K562 (cell line): ENCODE results near the gene TUBA4B. TPM values are rescaled to one million over a fixed set of nuclear protein-coding genes. Genes with fewer than 3 reads are reported as not detected.

Experiments used
- CBX2 ChIP-seq: fragments of 200-600 bp; sonication (generic); IDR thresholded peaks from one replicate; pipeline ENCODE4 v1.6.1; 2012; ENCODE audit warnings: mild to moderate bottlenecking, low read length, inconsistent platforms; ENCODE audit not compliant: insufficient read depth, poor library complexity, severe bottlenecking
- HNRNPK ChIP-seq: fragments of 200-400 bp; formaldehyde crosslinking; IDR thresholded peaks from one replicate; pipeline ENCODE4 v1.6.1; 2018; ENCODE audit warnings: mild to moderate bottlenecking, low read depth, low read length; ENCODE audit not compliant: poor library complexity, severe bottlenecking
- MEF2D ChIP-seq: conservative IDR thresholded peaks from 2 replicates; pipeline ENCODE4 v1.6.1; 2016; ENCODE audit warnings: low read depth, missing genetic modification characterization, missing compliant biosample characterization
- PTRF ChIP-seq: fragments of 450-650 bp; IDR thresholded peaks from 2 replicates; pipeline ENCODE4 v1.6.1; 2016; ENCODE audit warnings: mild to moderate bottlenecking, missing genetic modification characterization, missing compliant biosample characterization
- RBM14 ChIP-seq: fragments of 200-400 bp; formaldehyde crosslinking; IDR thresholded peaks from 2 replicates; pipeline ENCODE4 v1.6.1; 2018; ENCODE audit warnings: low read depth, mild to moderate bottlenecking, low read length, moderate library complexity, borderline replicate concordance; ENCODE audit not compliant: insufficient read depth
- RBM34 ChIP-seq: fragments of 200-400 bp; formaldehyde crosslinking; IDR thresholded peaks from 2 replicates; pipeline ENCODE4 v1.6.1; 2018; ENCODE audit warnings: low read length, borderline replicate concordance; ENCODE audit not compliant: insufficient read depth
- SREBF1 ChIP-seq: fragments of 150-350 bp; IDR thresholded peaks from 2 replicates; pipeline ENCODE4 v1.6.1; 2014; ENCODE audit warnings: antibody characterized with exemption, low read depth, low read length, borderline replicate concordance
- ZNF121 ChIP-seq: sonication (generic); formaldehyde crosslinking; conservative IDR thresholded peaks from 2 replicates; pipeline ENCODE4 v1.8.0; 2022; ENCODE audit warnings: missing genetic modification reagents
- ZNF253 ChIP-seq: fragments of 250-450 bp; sonication (Bioruptor Pico); conservative IDR thresholded peaks from 2 replicates; pipeline ENCODE4 v1.6.1; 2021; ENCODE audit warnings: mild to moderate bottlenecking
- polyA plus RNA-seq, 8 experiments: library from polyadenylated mRNA; depleted of rRNA in 4 of 8; stranded (reverse) in 5 of 8; unstranded in 3 of 8; fragments of >200 nt; fragmentation: Nextera tagmentation in 2 of 8; fragmentation: Illumina TruSeq in 1 of 8; extraction: Ambion mirVana in 2 of 8; extraction: Trizol in 1 of 8; gene quantifications; 2 replicates each; pipeline versions ENCODE4 v1.2.1 to v1.2.3, GENCODE V29; 2011 to 2014; ENCODE audit warnings: inconsistent platforms in 1 of 8, missing spikeins in 1 of 8
- total RNA-seq, 7 experiments: library from RNA; depleted of rRNA in 6 of 7; stranded (reverse); fragments of >200 nt in 6 of 7; fragmentation: Illumina TruSeq in 2 of 7; extraction: Trizol in 2 of 7; gene quantifications; 2 replicates each; pipeline versions ENCODE4 v1.2.1 to v1.2.3, GENCODE V29; 2011 to 2021; ENCODE audit warnings: low replicate concordance in 1 of 7
- TF ChIP-seq, protein P1 (sequence below): sonication (generic); formaldehyde crosslinking; IDR thresholded peaks from 2 replicates; pipeline ENCODE4 v1.8.0; 2023; ENCODE audit warnings: mild to moderate bottlenecking, missing genetic modification reagents
- TF ChIP-seq, protein P2 (sequence below): fragments of 250-450 bp; sonication (Bioruptor Pico); IDR thresholded peaks from 2 replicates; pipeline ENCODE4 v1.5.0; 2021
- TF ChIP-seq, protein P3 (sequence below), 3 experiments: fragments of 200-800 bp in 1 of 3; fragments of 250-450 bp in 1 of 3; fragments of 450-650 bp in 1 of 3; sonication (Bioruptor Pico) in 1 of 3; sonication (Bioruptor generic) in 1 of 3; formaldehyde crosslinking in 1 of 3; IDR thresholded peaks; 2 replicates each; pipeline versions ENCODE4 v1.6.1 to v1.8.0; 2016 to 2022; ENCODE audit warnings: mild to moderate bottlenecking in 2 of 3, missing genetic modification characterization in 2 of 3, missing compliant biosample characterization in 1 of 3, moderate library complexity in 1 of 3
- TF ChIP-seq, protein P4 (sequence below): fragments of 450-650 bp; IDR thresholded peaks from 2 replicates; pipeline ENCODE4 v1.6.1; 2018; ENCODE audit not compliant: partially characterized antibody

Gene TUBA4B
- total and polyA plus RNA-seq, 9 of the 15 experiments (the other 6 are each of a cell fraction or from before 2014, with no cell fraction given), result 0.04 TPM; not detected in 8

DNA sequence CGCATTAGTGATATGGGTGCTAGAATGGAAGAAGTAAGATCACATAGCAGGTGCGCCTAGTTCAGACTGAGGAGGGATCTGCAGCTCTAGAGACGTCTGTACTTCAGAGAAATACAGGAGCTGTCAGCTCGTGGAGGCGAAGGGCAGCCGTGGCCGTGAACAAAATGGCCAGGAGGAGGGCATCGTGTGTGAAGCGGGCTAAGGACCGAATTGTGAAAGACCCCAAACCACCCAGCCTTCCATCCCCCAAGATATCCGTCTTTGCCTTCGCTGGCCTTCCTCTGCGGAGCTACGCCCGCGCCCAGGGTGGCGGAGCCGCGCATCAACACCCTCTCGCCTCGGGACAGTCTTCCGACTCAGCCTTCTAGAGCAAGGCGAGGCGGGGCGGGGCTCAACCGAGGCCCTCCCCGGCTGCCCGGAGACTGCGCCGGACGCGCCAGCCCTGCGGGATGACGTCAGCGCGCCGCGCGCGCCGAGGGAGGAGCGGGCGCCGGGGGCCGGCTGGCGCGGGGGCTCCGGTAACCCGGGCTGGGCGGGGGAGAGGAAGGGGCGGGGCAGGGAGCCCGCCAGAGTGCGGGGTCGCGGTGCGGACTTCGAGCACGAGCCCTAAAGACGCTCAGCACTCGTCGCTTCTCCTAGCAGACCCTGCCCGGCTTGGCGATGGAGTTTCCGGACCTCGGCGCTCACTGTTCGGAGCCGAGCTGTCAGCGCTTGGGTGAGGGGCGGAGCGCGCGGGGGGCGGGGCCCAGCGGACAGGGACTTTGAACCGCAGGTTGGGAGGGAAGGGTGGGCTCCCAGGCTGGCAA lies 46.5 kb upstream of the TUBA4B start, which contains the start of gene ZFAND2B (continued):
- TF ChIP-seq, protein P1, sequence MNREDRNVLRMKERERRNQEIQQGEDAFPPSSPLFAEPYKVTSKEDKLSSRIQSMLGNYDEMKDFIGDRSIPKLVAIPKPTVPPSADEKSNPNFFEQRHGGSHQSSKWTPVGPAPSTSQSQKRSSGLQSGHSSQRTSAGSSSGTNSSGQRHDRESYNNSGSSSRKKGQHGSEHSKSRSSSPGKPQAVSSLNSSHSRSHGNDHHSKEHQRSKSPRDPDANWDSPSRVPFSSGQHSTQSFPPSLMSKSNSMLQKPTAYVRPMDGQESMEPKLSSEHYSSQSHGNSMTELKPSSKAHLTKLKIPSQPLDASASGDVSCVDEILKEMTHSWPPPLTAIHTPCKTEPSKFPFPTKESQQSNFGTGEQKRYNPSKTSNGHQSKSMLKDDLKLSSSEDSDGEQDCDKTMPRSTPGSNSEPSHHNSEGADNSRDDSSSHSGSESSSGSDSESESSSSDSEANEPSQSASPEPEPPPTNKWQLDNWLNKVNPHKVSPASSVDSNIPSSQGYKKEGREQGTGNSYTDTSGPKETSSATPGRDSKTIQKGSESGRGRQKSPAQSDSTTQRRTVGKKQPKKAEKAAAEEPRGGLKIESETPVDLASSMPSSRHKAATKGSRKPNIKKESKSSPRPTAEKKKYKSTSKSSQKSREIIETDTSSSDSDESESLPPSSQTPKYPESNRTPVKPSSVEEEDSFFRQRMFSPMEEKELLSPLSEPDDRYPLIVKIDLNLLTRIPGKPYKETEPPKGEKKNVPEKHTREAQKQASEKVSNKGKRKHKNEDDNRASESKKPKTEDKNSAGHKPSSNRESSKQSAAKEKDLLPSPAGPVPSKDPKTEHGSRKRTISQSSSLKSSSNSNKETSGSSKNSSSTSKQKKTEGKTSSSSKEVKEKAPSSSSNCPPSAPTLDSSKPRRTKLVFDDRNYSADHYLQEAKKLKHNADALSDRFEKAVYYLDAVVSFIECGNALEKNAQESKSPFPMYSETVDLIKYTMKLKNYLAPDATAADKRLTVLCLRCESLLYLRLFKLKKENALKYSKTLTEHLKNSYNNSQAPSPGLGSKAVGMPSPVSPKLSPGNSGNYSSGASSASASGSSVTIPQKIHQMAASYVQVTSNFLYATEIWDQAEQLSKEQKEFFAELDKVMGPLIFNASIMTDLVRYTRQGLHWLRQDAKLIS (CRISPR knock-in tag), result no peak
- TF ChIP-seq CBX2, result no peak
- no peak for TF ChIP-seq SREBF1
- TF ChIP-seq ZNF253 (CRISPR knock-in tag), result no peak
- no peak for TF ChIP-seq MEF2D
- TF ChIP-seq, protein P2, sequence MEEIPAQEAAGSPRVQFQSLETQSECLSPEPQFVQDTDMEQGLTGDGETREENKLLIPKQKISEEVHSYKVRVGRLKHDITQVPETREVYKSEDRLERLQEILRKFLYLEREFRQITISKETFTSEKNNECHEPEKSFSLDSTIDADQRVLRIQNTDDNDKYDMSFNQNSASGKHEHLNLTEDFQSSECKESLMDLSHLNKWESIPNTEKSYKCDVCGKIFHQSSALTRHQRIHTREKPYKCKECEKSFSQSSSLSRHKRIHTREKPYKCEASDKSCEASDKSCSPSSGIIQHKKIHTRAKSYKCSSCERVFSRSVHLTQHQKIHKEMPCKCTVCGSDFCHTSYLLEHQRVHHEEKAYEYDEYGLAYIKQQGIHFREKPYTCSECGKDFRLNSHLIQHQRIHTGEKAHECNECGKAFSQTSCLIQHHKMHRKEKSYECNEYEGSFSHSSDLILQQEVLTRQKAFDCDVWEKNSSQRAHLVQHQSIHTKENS (CRISPR knock-in tag), result no peak
- TF ChIP-seq PTRF (tag), result no peak
- TF ChIP-seq, protein P3, sequence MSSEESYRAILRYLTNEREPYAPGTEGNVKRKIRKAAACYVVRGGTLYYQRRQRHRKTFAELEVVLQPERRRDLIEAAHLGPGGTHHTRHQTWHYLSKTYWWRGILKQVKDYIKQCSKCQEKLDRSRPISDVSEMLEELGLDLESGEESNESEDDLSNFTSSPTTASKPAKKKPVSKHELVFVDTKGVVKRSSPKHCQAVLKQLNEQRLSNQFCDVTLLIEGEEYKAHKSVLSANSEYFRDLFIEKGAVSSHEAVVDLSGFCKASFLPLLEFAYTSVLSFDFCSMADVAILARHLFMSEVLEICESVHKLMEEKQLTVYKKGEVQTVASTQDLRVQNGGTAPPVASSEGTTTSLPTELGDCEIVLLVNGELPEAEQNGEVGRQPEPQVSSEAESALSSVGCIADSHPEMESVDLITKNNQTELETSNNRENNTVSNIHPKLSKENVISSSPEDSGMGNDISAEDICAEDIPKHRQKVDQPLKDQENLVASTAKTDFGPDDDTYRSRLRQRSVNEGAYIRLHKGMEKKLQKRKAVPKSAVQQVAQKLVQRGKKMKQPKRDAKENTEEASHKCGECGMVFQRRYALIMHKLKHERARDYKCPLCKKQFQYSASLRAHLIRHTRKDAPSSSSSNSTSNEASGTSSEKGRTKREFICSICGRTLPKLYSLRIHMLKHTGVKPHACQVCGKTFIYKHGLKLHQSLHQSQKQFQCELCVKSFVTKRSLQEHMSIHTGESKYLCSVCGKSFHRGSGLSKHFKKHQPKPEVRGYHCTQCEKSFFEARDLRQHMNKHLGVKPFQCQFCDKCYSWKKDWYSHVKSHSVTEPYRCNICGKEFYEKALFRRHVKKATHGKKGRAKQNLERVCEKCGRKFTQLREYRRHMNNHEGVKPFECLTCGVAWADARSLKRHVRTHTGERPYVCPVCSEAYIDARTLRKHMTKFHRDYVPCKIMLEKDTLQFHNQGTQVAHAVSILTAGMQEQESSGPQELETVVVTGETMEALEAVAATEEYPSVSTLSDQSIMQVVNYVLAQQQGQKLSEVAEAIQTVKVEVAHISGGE (CRISPR knock-in tag; IDR thresholded peaks at IDR 0.05), result no peak
- no peak for TF ChIP-seq RBM34
- no peak for TF ChIP-seq RBM14
- no peak for TF ChIP-seq ZNF121 (CRISPR knock-in tag)
- TF ChIP-seq HNRNPK, result no peak
- TF ChIP-seq, protein P4, sequence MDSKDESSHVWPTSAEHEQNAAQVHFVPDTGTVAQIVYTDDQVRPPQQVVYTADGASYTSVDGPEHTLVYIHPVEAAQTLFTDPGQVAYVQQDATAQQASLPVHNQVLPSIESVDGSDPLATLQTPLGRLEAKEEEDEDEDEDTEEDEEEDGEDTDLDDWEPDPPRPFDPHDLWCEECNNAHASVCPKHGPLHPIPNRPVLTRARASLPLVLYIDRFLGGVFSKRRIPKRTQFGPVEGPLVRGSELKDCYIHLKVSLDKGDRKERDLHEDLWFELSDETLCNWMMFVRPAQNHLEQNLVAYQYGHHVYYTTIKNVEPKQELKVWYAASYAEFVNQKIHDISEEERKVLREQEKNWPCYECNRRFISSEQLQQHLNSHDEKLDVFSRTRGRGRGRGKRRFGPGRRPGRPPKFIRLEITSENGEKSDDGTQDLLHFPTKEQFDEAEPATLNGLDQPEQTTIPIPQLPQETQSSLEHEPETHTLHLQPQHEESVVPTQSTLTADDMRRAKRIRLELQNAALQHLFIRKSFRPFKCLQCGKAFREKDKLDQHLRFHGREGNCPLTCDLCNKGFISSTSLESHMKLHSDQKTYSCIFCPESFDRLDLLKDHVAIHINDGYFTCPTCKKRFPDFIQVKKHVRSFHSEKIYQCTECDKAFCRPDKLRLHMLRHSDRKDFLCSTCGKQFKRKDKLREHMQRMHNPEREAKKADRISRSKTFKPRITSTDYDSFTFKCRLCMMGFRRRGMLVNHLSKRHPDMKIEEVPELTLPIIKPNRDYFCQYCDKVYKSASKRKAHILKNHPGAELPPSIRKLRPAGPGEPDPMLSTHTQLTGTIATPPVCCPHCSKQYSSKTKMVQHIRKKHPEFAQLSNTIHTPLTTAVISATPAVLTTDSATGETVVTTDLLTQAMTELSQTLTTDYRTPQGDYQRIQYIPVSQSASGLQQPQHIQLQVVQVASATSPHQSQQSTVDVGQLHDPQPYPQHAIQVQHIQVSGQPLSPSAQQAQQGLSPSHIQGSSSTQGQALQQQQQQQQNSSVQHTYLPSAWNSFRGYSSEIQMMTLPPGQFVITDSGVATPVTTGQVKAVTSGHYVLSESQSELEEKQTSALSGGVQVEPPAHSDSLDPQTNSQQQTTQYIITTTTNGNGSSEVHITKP, result no peak
